H1 (cell line): Measurements from ENCODE around the gene PROSER3. TPM values are rescaled to one million over a fixed set of nuclear protein-coding genes. Genes with fewer than 3 reads are reported as not detected.

ENCODE experiments used
- HDAC6 ChIP-seq: IDR thresholded peaks from one replicate; pipeline ENCODE4 v1.7.1; 2012; ENCODE audit warnings: low read depth, mild to moderate bottlenecking, inconsistent platforms, low read length, moderate library complexity
- YY1 ChIP-seq: IDR thresholded peaks from 2 replicates; pipeline ENCODE4 v1.6.1; 2011; ENCODE audit warnings: low read depth, mild to moderate bottlenecking, low read length
- polyA plus RNA-seq, 7 experiments: library from polyadenylated mRNA; depleted of rRNA in 3 of 7; stranded (reverse) in 5 of 7; unstranded in 2 of 7; fragments of >200 nt in 5 of 7; fragments of 200-250 nt in 2 of 7; gene quantifications; 1 replicate in 5 of 7; 2 replicates in 1 of 7; 4 replicates in 1 of 7; pipeline versions ENCODE4 v1.2.1 to v1.2.3, GENCODE V29; 2011 to 2013; ENCODE audit warnings: missing spikeins in 2 of 7, mixed read lengths in 2 of 7
- total RNA-seq: library from RNA; stranded (reverse); fragmentation: NEBNext Ultra II Directional; extraction: Animal tissue kit (Norgen Biotek cat#: 25700); gene quantifications from 2 replicates; pipeline ENCODE4 v1.2.1, GENCODE V29; 2021
- TF ChIP-seq, protein P1 (sequence below), 3 experiments: IDR thresholded peaks; 1 replicate in 2 of 3; 2 replicates in 1 of 3; pipeline versions ENCODE4 v1.5.1 to v1.6.1; 2011; ENCODE audit warnings: low read length in 3 of 3, mild to moderate bottlenecking in 3 of 3, inconsistent platforms in 2 of 3, low read depth in 1 of 3, moderate library complexity in 1 of 3; ENCODE audit not compliant: insufficient read depth in 1 of 3; ENCODE audit errors: control extremely low read depth in 1 of 3

Gene PROSER3
- total and polyA plus RNA-seq, 2 of the 8 experiments (the other 6 are each of a cell fraction or from before 2014, with no cell fraction given), result 17.8 to 28.9 TPM

DNA sequence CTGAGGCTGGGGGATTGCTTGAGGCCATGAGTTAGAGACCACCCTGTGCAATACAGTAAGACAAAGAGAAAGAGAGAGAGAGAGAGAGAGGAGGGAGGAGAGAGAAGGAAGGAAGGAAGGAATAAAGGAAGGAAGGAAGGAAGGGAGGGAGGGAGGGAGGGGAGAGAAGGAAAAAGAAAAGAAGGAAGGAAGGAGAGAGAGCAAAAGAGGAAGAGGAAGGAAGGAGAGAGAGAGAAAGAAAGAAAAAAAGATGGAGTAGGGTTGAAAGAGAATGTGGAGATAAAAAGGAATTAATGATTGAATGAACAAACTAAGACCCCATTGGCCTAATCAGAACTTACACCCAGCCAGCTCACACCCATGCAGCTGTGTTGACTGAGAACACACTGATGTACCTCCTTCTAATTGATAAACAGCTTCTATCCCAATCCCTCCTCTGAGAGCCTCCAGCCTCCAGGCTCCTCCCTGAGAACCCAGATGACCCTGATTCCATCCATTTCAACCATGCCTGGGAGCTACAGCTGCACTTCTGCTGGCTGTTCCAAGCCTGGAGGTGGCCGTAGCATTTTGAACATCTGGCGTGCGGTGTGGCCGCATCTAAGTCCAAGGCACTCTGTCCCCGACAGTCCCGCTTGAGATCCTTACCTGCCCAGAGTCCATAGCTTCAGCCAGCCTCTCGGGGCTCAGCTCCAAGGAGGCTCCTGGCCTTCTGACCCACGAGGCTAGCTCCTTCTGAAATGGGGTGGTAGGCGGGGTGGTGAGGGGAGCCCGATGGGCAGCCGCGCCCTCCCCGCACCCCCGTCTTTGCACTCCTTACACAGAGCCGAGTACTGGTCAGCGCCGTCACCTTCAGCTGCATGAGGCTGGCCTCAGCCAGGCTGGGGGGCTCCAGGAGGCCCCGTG, 53.6 kb downstream of the PROSER3 start (continued):
- TF ChIP-seq, protein P1, sequence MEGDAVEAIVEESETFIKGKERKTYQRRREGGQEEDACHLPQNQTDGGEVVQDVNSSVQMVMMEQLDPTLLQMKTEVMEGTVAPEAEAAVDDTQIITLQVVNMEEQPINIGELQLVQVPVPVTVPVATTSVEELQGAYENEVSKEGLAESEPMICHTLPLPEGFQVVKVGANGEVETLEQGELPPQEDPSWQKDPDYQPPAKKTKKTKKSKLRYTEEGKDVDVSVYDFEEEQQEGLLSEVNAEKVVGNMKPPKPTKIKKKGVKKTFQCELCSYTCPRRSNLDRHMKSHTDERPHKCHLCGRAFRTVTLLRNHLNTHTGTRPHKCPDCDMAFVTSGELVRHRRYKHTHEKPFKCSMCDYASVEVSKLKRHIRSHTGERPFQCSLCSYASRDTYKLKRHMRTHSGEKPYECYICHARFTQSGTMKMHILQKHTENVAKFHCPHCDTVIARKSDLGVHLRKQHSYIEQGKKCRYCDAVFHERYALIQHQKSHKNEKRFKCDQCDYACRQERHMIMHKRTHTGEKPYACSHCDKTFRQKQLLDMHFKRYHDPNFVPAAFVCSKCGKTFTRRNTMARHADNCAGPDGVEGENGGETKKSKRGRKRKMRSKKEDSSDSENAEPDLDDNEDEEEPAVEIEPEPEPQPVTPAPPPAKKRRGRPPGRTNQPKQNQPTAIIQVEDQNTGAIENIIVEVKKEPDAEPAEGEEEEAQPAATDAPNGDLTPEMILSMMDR (IDR thresholded peaks at IDR 0.05; ENCODE audit: control extremely low read depth in 1 of 3, insufficient read depth in 1 of 3, low read depth in 1 of 3, low read length in 3 of 3), result no peak
- no peak for TF ChIP-seq YY1
- no peak for TF ChIP-seq HDAC6
